Stomach (tissue), 19 donors: ENCODE measurements around the gene MT1M. TPM values are rescaled to one million over a fixed set of nuclear protein-coding genes. Genes with fewer than 3 reads are reported as not detected.
"Not testable (repeated sequence)": the region's sequence is repeated elsewhere in the genome, so short reads cannot be mapped to it uniquely, and the experiment has no call there.

Experiments used
- DNase-seq, 2 donors: peaks; one replicate each; pipeline versions ENCODE4 v3.0.0 to v3.0.0-alpha.2; 2013 to 2019
- H3K27ac ChIP-seq, 5 donors: fragments of 200-600 bp in 4 of 5; sonication (generic) in 4 of 5; one replicate each; pipeline ENCODE4 v1.5.1; 2013 to 2019; ENCODE audit warnings: mild to moderate bottlenecking in 1 of 5, moderate library complexity in 1 of 5
- H3K27me3 ChIP-seq, 3 donors: fragments of 200-600 bp; sonication (generic); one replicate each; pipeline ENCODE4 v1.5.1; 2017 to 2019; ENCODE audit warnings: mixed run types in 1 of 3
- H3K36me3 ChIP-seq, 4 donors: fragments of 200-600 bp; sonication (generic); 1 replicate in 3 of 4; 2 replicates in 1 of 4; pipeline ENCODE4 v1.5.1; 2016 to 2019
- H3K4me1 ChIP-seq, 4 donors: fragments of 200-600 bp; sonication (generic); one replicate each; pipeline ENCODE4 v1.5.1; 2016 to 2019
- H3K4me3 ChIP-seq, 4 donors: fragments of 200-600 bp; sonication (generic) in 3 of 4; one replicate each; pipeline ENCODE4 v1.5.1; 2016 to 2019; ENCODE audit warnings: mild to moderate bottlenecking in 1 of 4
- H3K9me3 ChIP-seq, 4 donors: fragments of 200-600 bp; sonication (generic); one replicate each; pipeline ENCODE4 v1.5.1; 2016 to 2019
- EP300 ChIP-seq: sonication (generic); formaldehyde crosslinking; IDR thresholded peaks from one replicate; pipeline ENCODE4 v1.6.1; 2017; ENCODE audit warnings: antibody characterized with exemption
- POLR2A ChIP-seq, 4 donors: fragments of 450-650 bp; IDR thresholded peaks; one replicate each; pipeline ENCODE4 v1.6.1; 2016; ENCODE audit warnings: antibody characterized with exemption in 4 of 4, control low read depth in 2 of 4, mild to moderate bottlenecking in 1 of 4, moderate library complexity in 1 of 4
- POLR2AphosphoS5 ChIP-seq, 3 donors: sonication (generic); formaldehyde crosslinking; IDR thresholded peaks; one replicate each; pipeline ENCODE4 v1.6.1; 2016; ENCODE audit warnings: antibody characterized with exemption in 3 of 3
- WGBS, 5 donors: extraction: QIAGEN DNeasy Blood & Tissue Kit in 3 of 5; methylation state at CpG; one replicate each; pipeline versions ENCODE4 v1.1.5 to v1.1.7; 2013 to 2018; 5-methylcytosine and 5-hydroxymethylcytosine counted together
- intact Hi-C: fragments of 100-400 bp; cut with DNase I; formaldehyde crosslinking; loops from one replicate; pipeline ENCODE4 v1.15.1; 2023; ENCODE audit warnings: low total_unique reads
- long read RNA-seq, 10 donors: transcript quantifications; one replicate each; lab custom pipeline, GENCODE V29; 2026
- polyA plus RNA-seq, 3 donors: library from polyadenylated mRNA; stranded (reverse); fragments of 200-250 nt; gene quantifications; one replicate each; pipeline ENCODE4 v1.2.3, GENCODE V29; 2013
- total RNA-seq, 5 donors: library from RNA; depleted of rRNA; stranded (reverse); fragments of >200 nt; gene quantifications; one replicate each; pipeline versions ENCODE4 v1.1.0 to v1.2.3, GENCODE V29; 2014 to 2016
- TF ChIP-seq, protein P1 (sequence below), 7 experiments: fragments of 450-650 bp in 4 of 7; fragments of 200-600 bp in 3 of 7; sonication (generic) in 3 of 7; IDR thresholded peaks; one replicate each; pipeline ENCODE4 v1.5.1; 2016 to 2019; ENCODE audit warnings: antibody characterized with exemption in 7 of 7, control low read depth in 2 of 7, mild to moderate bottlenecking in 1 of 7
- donor health status: healthy with polysubstance abuse.
- donor health status: Bipolar disorder and iron deficiency.
- donor health status: healthy.

MT1M gene
- total RNA-seq (10 to 100 TPM in 3 of 5 donors, 1 to 10 TPM in 1, not detected in 1; 5.2 to 57.4 (median 25.3) TPM), polyA plus RNA-seq (100 to 1,000 TPM; 135 to 155 (median 138) TPM)
- long read RNA-seq, donor 1, transcript MT1M-201 (3 exons, 829 nt) = major isoform, 5 of 5 reads
- long read RNA-seq, donor 1, partial matches to known transcripts = 0 of 5 reads
- long read RNA-seq, donor 1, other reads (novel, unspliced or antisense) = 0 of 5 reads
- long read RNA-seq, donor 2 = 0 reads
- long read RNA-seq, donor 3 = 0 reads
- long read RNA-seq, donor 4 = 0 reads
- long read RNA-seq, donor 5 = 0 reads
- long read RNA-seq, donor 6, partial matches to known transcripts = 0 of 3 reads
- long read RNA-seq, donor 6, other reads (novel, unspliced or antisense) = 0 of 3 reads
- long read RNA-seq, donor 7, partial matches to known transcripts = 0 of 1 reads
- long read RNA-seq, donor 7, other reads (novel, unspliced or antisense) = 0 of 1 reads
- long read RNA-seq, donor 8, partial matches to known transcripts = 0 of 1 reads
- long read RNA-seq, donor 8, other reads (novel, unspliced or antisense) = 0 of 1 reads
- long read RNA-seq, donor 9 = 0 reads
- long read RNA-seq, donor 10, partial matches to known transcripts = 0 of 4 reads
- long read RNA-seq, donor 10, other reads (novel, unspliced or antisense) = 0 of 4 reads

DNA sequence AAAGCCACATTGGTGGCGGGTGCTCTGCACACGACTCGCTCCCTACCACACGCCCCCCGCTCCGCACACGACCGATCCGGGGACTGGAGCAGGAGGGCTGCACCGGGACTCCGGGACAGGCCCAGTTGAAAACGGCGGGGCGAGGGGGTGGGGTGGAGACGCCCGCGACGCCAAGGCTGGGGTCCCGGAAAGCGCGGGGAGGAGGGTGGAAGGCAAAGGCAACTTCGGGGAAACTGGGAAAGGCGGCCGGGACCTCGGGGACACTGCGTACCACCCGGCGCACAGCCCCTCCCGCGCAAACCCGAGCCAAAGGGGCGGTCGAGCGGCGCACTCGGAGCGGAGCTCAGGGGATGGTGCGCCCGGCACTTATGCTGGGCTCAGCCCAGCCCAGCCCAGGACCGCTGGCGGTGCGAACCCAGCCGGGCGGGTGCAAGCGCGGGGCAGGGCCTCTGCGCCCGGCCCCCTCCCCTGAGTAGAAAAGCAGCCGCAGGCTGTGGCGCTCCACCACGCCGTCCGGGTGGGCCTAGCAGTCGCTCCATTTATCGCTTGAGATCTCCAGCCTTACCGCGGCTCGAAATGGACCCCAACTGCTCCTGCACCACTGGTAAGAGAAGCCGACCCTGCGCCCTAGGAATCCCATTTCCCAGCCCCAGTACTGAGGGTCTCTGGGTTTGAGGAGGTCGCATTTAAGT is at the start of gene MT1M:
MT1M (plus strand) TSS at position 504 of the 692 bp plus-strand sequence; CDS start at position 577, 73 bp downstream.
- Histone ChIP-seq H3K4me1 (peaks cover 19 to 48% (median 30%) of the 10 kb centered on the region in 4 donors), H3K9me3 (no peaks in the 10 kb centered on the region), H3K27me3 (peaks cover 0 to 54% (median 11%) of the 10 kb centered on the region in 3 donors), H3K27ac (peak within 1 kb of the TSS; percentile 77 to 87 (median 85)), H3K4me3 (peak within 1 kb of the TSS; percentile 54 to 61 (median 57)), H3K36me3 (no peaks in the 10 kb centered on the region)
- DNase-seq = peak; percentile 69 to 70
- TF ChIP-seq POLR2AphosphoS5 (IDR thresholded peaks at IDR 0.05) (peak in 2 of 3 donors; percentile 72 to 85), POLR2A (IDR thresholded peaks at IDR 0.05) (no peak), EP300 (peak; percentile 88)
- TF ChIP-seq, protein P1, sequence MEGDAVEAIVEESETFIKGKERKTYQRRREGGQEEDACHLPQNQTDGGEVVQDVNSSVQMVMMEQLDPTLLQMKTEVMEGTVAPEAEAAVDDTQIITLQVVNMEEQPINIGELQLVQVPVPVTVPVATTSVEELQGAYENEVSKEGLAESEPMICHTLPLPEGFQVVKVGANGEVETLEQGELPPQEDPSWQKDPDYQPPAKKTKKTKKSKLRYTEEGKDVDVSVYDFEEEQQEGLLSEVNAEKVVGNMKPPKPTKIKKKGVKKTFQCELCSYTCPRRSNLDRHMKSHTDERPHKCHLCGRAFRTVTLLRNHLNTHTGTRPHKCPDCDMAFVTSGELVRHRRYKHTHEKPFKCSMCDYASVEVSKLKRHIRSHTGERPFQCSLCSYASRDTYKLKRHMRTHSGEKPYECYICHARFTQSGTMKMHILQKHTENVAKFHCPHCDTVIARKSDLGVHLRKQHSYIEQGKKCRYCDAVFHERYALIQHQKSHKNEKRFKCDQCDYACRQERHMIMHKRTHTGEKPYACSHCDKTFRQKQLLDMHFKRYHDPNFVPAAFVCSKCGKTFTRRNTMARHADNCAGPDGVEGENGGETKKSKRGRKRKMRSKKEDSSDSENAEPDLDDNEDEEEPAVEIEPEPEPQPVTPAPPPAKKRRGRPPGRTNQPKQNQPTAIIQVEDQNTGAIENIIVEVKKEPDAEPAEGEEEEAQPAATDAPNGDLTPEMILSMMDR (IDR thresholded peaks at IDR 0.05) = no peak
- WGBS, 5 donors = 1 to 2% (median 2%) methylated on average over 36 to 61 of the region's 61 CpGs
- intact Hi-C loops = no loop called here

DNA sequence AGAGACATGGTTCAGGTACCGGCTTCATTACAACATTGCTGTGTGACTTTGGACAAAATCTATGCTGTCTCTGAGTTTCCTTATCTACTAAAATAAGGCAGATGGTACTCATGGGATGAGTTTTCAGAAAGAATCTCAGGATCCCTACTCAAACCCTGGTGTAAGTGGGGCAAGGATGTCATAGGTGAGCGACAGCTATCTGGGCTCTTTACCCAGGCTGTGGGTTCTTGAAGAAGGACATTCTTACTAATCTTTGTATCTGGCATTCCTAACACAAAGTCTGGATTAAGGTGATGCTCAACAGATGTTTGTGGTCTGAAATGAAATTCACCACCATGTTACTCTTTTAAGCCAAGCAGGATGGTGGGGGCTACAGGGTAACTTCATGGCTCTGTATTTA is 49.5 kb upstream of the MT1M start:
- DNase-seq, H3K4me1 ChIP-seq, H3K9me3 ChIP-seq, H3K36me3 ChIP-seq, H3K27ac ChIP-seq, H3K4me3 ChIP-seq: not testable (repeated sequence)
- 86 to 100% (median 97%) methylated on average over 2 of the region's 2 CpGs for WGBS, 5 donors
- intact Hi-C loops = loop anchor here (5.0 kb wide), 1 partner anchor 119 kb away; no protein-coding TSS in a partner anchor
- peaks cover 0 to 25% (median 0%) of the 10 kb centered on the region in 3 donors for H3K27me3 ChIP-seq

DNA sequence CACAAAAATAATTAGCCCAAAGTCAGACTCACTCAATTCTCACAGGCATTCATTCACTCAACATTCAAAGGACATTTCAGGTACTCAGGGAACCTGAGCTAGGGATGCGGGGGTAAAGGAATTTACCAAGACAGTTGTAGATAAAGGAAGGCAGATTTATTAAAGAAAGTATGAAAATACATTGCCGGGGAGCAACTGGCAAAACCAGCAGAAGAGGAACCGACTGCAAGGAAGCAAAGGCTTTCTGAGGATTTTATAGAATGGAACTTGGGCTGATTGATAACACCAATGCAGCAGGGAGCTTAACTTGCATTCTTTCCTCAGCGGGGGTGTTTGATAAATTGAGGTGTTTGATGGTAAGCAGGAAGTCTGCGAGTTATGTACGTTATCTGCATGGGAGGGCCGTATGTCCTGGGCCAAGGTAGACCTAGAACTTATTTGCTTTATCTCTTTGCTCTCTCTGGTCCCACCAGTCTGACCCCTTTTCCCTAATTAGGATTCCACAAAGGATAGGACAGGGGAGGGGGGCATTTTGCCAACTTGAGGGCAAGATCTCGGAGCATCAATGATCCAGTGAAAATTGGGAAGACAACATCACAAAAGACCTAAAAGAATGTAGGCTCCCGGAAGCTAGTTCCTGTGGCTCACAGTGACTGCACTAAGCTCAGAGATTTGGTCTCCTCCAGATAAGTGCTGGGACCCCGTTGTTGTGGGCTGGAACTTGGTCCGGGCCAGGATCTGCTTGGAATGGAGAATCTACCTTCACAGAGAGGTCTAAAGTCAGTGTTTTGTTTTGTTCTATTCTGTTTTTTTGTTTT is 48.9 kb upstream of the MT1M start:
- WGBS, 5 donors = 52 to 63% (median 59%) methylated on average over 10 to 11 of the region's 11 CpGs
- Histone ChIP-seq H3K9me3 (no peaks in the 10 kb centered on the region), H3K27me3 (peaks cover 0 to 31% (median 2%) of the 10 kb centered on the region in 3 donors), H3K36me3 (no peaks in the 10 kb centered on the region), H3K27ac (no peak overlapping the region), H3K4me3 (no peak overlapping the region), H3K4me1 (no peaks in the 10 kb centered on the region)
- intact Hi-C loops = loop anchor here (5.0 kb wide), 1 partner anchor 119 kb away; no protein-coding TSS in a partner anchor
- TF ChIP-seq POLR2A (IDR thresholded peaks at IDR 0.05) = no peak
- TF ChIP-seq EP300 = no peak
- TF ChIP-seq POLR2AphosphoS5 (IDR thresholded peaks at IDR 0.05) = no peak
- TF ChIP-seq, protein P1 (IDR thresholded peaks at IDR 0.05) = no peak
- no peak for DNase-seq

DNA sequence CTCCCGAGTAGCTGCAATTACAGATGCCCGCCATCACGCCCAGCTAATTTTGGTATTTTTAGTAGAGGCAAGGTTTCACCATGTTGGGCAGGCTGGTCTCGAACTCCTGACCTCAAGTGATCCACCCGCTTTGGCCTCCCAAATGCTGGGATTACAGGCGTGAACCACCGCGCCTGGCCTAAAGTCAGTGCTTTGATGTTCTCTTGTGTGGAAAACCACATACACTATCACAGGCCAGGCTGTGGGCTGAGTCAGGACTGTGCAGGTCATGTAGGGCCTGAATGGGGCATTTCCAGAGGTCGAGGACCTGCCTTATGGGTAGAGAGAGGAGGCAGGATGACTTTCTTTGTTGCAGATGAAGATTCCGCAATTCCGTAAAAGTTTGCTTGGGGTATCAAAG is 48.2 kb upstream of the MT1M start:
- Histone ChIP-seq H3K27ac (no peak overlapping the region), H3K27me3 (peaks cover 4 to 39% (median 10%) of the 10 kb centered on the region in 3 donors), H3K9me3 (no peaks in the 10 kb centered on the region), H3K36me3 (no peaks in the 10 kb centered on the region), H3K4me3 (no peak overlapping the region), H3K4me1 (peaks cover 2 to 5% (median 5%) of the 10 kb centered on the region in 4 donors)
- TF ChIP-seq POLR2A (IDR thresholded peaks at IDR 0.05) (no peak), EP300 (no peak), POLR2AphosphoS5 (IDR thresholded peaks at IDR 0.05) (no peak)
- TF ChIP-seq, protein P1 (IDR thresholded peaks at IDR 0.05) = no peak
- intact Hi-C loops = loop anchor here (5.0 kb wide), 1 partner anchor 118 kb away; no protein-coding TSS in a partner anchor
- no peak for DNase-seq
- WGBS, 5 donors = 81 to 95% (median 86%) methylated on average over 11 of the region's 11 CpGs
